Raji (cell line): Measurements from ENCODE around the gene USP17L26.
"Not testable (repeated sequence)": the region's sequence is repeated elsewhere in the genome, so short reads cannot be mapped to it uniquely, and the experiment has no call there.

Experiments used
- POLR2A ChIP-seq: IDR thresholded peaks from 2 replicates; pipeline ENCODE4 v1.6.1; 2011; ENCODE audit warnings: low read depth, low read length, control low read depth; ENCODE audit not compliant: insufficient read depth

Gene USP17L26, protein sequence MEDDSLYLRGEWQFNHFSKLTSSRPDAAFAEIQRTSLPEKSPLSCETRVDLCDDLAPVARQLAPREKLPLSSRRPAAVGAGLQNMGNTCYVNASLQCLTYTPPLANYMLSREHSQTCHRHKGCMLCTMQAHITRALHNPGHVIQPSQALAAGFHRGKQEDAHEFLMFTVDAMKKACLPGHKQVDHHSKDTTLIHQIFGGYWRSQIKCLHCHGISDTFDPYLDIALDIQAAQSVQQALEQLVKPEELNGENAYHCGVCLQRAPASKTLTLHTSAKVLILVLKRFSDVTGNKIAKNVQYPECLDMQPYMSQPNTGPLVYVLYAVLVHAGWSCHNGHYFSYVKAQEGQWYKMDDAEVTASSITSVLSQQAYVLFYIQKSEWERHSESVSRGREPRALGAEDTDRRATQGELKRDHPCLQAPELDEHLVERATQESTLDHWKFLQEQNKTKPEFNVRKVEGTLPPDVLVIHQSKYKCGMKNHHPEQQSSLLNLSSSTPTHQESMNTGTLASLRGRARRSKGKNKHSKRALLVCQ

DNA sequence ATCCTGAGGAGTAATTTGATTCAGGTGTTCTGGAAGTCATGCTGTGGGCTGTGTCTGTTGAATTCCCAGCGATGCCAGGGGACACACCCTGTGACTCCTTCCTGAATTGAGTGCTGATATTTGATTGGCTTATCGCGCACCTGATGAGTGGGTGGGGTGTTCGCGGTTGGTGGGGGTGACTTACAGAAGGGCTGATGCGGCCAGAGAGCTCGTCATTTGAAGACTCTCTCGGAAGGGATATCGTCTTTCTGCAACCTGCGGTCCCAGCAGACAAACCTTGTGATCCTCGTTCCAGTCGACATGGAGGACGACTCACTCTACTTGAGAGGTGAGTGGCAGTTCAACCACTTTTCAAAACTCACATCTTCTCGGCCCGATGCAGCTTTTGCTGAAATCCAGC lies at the start of gene USP17L26:
Gene USP17L26, plus strand, starts transcription at position 301 of the 400 bp plus-strand sequence. Its CDS starts 0 bp downstream, at position 301.
- not testable (repeated sequence) for TF ChIP-seq POLR2A

DNA sequence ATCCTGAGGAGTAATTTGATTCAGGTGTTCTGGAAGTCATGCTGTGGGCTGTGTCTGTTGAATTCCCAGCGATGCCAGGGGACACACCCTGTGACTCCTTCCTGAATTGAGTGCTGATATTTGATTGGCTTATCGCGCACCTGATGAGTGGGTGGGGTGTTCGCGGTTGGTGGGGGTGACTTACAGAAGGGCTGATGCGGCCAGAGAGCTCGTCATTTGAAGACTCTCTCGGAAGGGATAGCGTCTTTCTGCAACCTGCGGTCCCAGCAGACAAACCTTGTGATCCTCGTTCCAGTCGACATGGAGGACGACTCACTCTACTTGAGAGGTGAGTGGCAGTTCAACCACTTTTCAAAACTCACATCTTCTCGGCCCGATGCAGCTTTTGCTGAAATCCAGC lies 9.6 kb upstream of the USP17L26 start, which contains the start of gene USP17L24:
Gene USP17L24, plus strand, starts transcription at position 301 of the 400 bp plus-strand sequence. Its CDS starts 0 bp downstream, at position 301.
- not testable (repeated sequence) for TF ChIP-seq POLR2A

- TF ChIP-seq POLR2A = not testable (repeated sequence)
Observed at GRCh38 chr4:9329611-9330010, 4.8 kb upstream of the USP17L26 start, which contains the start of gene USP17L25. Gene USP17L25 (plus strand): TSS chr4:9329911. CDS start chr4:9329911, 0 bp downstream.

- not testable (repeated sequence) for TF ChIP-seq POLR2A
Observed at GRCh38 chr4:9339103-9339502, 4.6 kb downstream of the USP17L26 start, which contains the start of gene USP17L5. Gene USP17L5 (plus strand): TSS chr4:9339403. CDS start chr4:9339403, 0 bp downstream.

DNA sequence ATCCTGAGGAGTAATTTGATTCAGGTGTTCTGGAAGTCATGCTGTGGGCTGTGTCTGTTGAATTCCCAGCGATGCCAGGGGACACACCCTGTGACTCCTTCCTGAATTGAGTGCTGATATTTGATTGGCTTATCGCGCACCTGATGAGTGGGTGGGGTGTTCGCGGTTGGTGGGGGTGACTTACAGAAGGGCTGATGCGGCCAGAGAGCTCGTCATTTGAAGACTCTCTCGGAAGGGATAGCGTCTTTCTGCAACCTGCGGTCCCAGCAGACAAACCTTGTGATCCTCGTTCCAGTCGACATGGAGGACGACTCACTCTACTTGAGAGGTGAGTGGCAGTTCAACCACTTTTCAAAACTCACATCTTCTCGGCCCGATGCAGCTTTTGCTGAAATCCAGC lies 9.4 kb downstream of the USP17L26 start, which contains the start of gene USP17L27:
Gene USP17L27, plus strand, starts transcription at position 301 of the 400 bp plus-strand sequence. Its CDS starts 0 bp downstream, at position 301.
- TF ChIP-seq POLR2A = not testable (repeated sequence)

- TF ChIP-seq POLR2A = not testable (repeated sequence)
Observed at GRCh38 chr4:9348593-9348992, 14.1 kb downstream of the USP17L26 start, which contains the start of gene USP17L28. Gene USP17L28 (plus strand): TSS chr4:9348893. CDS start chr4:9348893, 0 bp downstream.

GRCh38 chr4:9353338-9353737 lies 18.9 kb downstream of the USP17L26 start, which contains the start of gene USP17L29:
Gene USP17L29 (plus strand): TSS chr4:9353638. CDS start chr4:9353638, 0 bp downstream.
- TF ChIP-seq POLR2A = not testable (repeated sequence)

DNA sequence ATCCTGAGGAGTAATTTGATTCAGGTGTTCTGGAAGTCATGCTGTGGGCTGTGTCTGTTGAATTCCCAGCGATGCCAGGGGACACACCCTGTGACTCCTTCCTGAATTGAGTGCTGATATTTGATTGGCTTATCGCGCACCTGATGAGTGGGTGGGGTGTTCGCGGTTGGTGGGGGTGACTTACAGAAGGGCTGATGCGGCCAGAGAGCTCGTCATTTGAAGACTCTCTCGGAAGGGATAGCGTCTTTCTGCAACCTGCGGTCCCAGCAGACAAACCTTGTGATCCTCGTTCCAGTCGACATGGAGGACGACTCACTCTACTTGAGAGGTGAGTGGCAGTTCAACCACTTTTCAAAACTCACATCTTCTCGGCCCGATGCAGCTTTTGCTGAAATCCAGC lies 28.4 kb downstream of the USP17L26 start, which contains the start of gene USP17L30:
Gene USP17L30, plus strand, starts transcription at position 301 of the 400 bp plus-strand sequence. Its CDS starts 0 bp downstream, at position 301.
- TF ChIP-seq POLR2A = not testable (repeated sequence)

DNA sequence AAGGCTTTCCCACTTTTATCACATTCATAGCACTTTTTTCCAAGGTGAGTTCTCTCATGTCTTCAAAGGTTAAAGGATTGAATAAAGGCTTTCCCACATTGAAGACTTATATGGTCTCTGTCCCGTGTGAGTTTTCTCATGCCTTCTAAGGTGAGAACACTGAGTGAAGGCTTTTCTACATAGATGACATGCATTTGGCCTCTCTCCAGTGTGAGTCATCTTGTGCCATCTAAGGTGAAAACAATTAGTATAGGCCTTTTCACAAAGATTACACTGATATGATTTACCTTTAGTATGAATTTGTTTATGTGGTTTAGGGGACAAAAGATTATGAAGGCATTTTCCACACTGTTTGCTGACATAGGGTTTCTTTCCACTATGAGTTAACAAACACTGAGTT lies 49.7 kb downstream of the USP17L26 start:
- TF ChIP-seq POLR2A = no peak
